A673 (cell line): ENCODE results near the gene RNF111.

Source experiments
- CTCF ChIP-seq: fragments of 300-800, 200-600 bp; sonication (generic); conservative IDR thresholded peaks from 2 replicates; pipeline ENCODE4 v1.5.1; 2017; ENCODE audit warnings: low read depth, mild to moderate bottlenecking, antibody characterized with exemption, low read length, moderate library complexity, mixed read lengths
- EZH2 ChIP-seq: fragments of 200-600 bp; sonication (generic); IDR thresholded peaks from 2 replicates; pipeline ENCODE4 v1.6.1; 2017; ENCODE audit warnings: borderline replicate concordance, low read depth, mild to moderate bottlenecking, mixed read lengths, antibody characterized with exemption, low read length; ENCODE audit not compliant: poor library complexity, severe bottlenecking

GRCh38 chr15:59042041-59042440 is 54.6 kb downstream of the RNF111 start:
- TF ChIP-seq EZH2 (no peak), CTCF (no peak)
